ENCODE results near the gene SLX4IP. TPM values are rescaled to one million over a fixed set of nuclear protein-coding genes. Genes with fewer than 3 reads are reported as not detected.

SLX4IP gene
- total and polyA plus RNA-seq, 2 of the 13 experiments (the other 11 are each of a cell fraction or from before 2014, with no cell fraction given): 3.6 to 7.3 TPM

DNA sequence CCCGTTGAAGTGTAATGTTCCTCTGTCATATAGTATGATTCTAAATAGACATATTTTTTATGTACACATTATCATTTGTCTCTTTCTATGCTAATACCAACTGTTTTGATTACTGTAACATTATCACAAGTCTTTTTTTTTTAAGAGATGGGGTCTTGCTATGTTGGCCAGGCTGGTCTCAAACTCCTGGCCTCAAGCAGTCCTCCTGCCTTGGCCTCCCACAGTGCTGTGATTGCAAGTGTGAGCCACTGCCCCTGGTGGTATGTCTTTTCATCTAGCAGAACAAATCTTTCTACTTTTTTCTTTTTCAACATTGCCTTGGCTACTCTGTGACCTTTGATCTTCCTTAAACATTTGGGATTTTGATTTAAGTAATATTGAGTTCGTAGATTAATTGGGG, 57.7 kb downstream of the SLX4IP start:
- ChIA-PET POLR2A (no interaction called here), CTCF (ENCODE audit: low intra/inter-chr PET ratio, low total read pairs) (no interaction called here)
- intact Hi-C loops (cut with micrococcal nuclease; ENCODE audit: unreplicated experiment): loop anchor here (5.0 kb wide), 1 partner anchor 41 kb away; no protein-coding TSS in a partner anchor
- no peak overlapping the region for H2AFZ ChIP-seq (ENCODE audit: low read length)
- DNase-seq (ENCODE audit: low spot score) (no peak), ATAC-seq (no peak), FAIRE-seq (no peak)
- H3K4me3 ChIP-seq (replicated peaks in 1 of 3; ENCODE audit: insufficient read depth in 1 of 3, low read depth in 2 of 3, low read length in 3 of 3): no peak overlapping the region
- no peaks in the 10 kb centered on the region for H3K9me3 ChIP-seq (ENCODE audit: low read length)
- H3K4me1 ChIP-seq (ENCODE audit: insufficient read depth, low read length): peaks cover 11% of the 10 kb centered on the region; the same call in 1 of the 2 replicates
- WGBS (ENCODE audit: low lambda C conversion rate): 96% methylated on average over 2 of the region's 2 CpGs
- no peaks in the 10 kb centered on the region for H3K79me2 ChIP-seq (ENCODE audit: insufficient read depth, low read length)
- H4K20me1 ChIP-seq (ENCODE audit: insufficient read depth, low read length): no peaks in the 10 kb centered on the region
- no peak overlapping the region for H3K4me2 ChIP-seq (ENCODE audit: low read depth, low read length)
- H3K27ac ChIP-seq (ENCODE audit: extremely low read length, insufficient read depth, low read length): no peak overlapping the region
- no TSS peak for BruUV-seq (replicated peaks)
- H3K9ac ChIP-seq (ENCODE audit: insufficient read depth, low read depth, low read length): no peak overlapping the region
- no peaks in the 10 kb centered on the region for H3K36me3 ChIP-seq (replicated peaks in 1 of 2; ENCODE audit: control insufficient read depth in 1 of 2, insufficient read depth in 2 of 2, low read length in 2 of 2)
- in situ Hi-C loops (cut with HindIII; ENCODE audit: extremely low pct_ligation_motif_present, low pct_unique_long_range_greater_than_20kb): no loop called here
- H3K27me3 ChIP-seq (ENCODE audit: control insufficient read depth in 1 of 2, insufficient read depth in 2 of 2, low read length in 2 of 2): no peaks in the 10 kb centered on the region
- TF ChIP-seq, protein P1, sequence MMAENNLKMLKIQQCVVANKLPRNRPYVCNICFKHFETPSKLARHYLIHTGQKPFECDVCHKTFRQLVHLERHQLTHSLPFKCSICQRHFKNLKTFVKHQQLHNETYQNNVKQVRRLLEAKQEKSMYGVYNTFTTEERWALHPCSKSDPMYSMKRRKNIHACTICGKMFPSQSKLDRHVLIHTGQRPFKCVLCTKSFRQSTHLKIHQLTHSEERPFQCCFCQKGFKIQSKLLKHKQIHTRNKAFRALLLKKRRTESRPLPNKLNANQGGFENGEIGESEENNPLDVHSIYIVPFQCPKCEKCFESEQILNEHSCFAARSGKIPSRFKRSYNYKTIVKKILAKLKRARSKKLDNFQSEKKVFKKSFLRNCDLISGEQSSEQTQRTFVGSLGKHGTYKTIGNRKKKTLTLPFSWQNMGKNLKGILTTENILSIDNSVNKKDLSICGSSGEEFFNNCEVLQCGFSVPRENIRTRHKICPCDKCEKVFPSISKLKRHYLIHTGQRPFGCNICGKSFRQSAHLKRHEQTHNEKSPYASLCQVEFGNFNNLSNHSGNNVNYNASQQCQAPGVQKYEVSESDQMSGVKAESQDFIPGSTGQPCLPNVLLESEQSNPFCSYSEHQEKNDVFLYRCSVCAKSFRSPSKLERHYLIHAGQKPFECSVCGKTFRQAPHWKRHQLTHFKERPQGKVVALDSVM (CRISPR knock-in tag; IDR thresholded peaks at IDR 0.05): peak; percentile 91
- no peak for TF ChIP-seq ZNF724P (CRISPR knock-in tag; IDR thresholded peaks at IDR 0.05; ENCODE audit: borderline replicate concordance)
- no peak for TF ChIP-seq RFX3 (CRISPR knock-in tag; IDR thresholded peaks at IDR 0.05)
- no peak for TF ChIP-seq BRD4 (CRISPR knock-in tag; IDR thresholded peaks at IDR 0.05)
- no peak for TF ChIP-seq ZNF678 (CRISPR knock-in tag; IDR thresholded peaks at IDR 0.05)
- TF ChIP-seq, protein P2, sequence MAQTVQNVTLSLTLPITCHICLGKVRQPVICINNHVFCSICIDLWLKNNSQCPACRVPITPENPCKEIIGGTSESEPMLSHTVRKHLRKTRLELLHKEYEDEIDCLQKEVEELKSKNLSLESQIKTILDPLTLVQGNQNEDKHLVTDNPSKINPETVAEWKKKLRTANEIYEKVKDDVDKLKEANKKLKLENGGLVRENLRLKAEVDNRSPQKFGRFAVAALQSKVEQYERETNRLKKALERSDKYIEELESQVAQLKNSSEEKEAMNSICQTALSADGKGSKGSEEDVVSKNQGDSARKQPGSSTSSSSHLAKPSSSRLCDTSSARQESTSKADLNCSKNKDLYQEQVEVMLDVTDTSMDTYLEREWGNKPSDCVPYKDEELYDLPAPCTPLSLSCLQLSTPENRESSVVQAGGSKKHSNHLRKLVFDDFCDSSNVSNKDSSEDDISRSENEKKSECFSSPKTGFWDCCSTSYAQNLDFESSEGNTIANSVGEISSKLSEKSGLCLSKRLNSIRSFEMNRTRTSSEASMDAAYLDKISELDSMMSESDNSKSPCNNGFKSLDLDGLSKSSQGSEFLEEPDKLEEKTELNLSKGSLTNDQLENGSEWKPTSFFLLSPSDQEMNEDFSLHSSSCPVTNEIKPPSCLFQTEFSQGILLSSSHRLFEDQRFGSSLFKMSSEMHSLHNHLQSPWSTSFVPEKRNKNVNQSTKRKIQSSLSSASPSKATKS (CRISPR knock-in tag; IDR thresholded peaks at IDR 0.05): no peak
- no peak for TF ChIP-seq MYNN (CRISPR knock-in tag; IDR thresholded peaks at IDR 0.05; ENCODE audit: low read depth)
- no peak for TF ChIP-seq TARDBP (CRISPR knock-in tag; IDR thresholded peaks at IDR 0.05)
- TF ChIP-seq, protein P3, sequence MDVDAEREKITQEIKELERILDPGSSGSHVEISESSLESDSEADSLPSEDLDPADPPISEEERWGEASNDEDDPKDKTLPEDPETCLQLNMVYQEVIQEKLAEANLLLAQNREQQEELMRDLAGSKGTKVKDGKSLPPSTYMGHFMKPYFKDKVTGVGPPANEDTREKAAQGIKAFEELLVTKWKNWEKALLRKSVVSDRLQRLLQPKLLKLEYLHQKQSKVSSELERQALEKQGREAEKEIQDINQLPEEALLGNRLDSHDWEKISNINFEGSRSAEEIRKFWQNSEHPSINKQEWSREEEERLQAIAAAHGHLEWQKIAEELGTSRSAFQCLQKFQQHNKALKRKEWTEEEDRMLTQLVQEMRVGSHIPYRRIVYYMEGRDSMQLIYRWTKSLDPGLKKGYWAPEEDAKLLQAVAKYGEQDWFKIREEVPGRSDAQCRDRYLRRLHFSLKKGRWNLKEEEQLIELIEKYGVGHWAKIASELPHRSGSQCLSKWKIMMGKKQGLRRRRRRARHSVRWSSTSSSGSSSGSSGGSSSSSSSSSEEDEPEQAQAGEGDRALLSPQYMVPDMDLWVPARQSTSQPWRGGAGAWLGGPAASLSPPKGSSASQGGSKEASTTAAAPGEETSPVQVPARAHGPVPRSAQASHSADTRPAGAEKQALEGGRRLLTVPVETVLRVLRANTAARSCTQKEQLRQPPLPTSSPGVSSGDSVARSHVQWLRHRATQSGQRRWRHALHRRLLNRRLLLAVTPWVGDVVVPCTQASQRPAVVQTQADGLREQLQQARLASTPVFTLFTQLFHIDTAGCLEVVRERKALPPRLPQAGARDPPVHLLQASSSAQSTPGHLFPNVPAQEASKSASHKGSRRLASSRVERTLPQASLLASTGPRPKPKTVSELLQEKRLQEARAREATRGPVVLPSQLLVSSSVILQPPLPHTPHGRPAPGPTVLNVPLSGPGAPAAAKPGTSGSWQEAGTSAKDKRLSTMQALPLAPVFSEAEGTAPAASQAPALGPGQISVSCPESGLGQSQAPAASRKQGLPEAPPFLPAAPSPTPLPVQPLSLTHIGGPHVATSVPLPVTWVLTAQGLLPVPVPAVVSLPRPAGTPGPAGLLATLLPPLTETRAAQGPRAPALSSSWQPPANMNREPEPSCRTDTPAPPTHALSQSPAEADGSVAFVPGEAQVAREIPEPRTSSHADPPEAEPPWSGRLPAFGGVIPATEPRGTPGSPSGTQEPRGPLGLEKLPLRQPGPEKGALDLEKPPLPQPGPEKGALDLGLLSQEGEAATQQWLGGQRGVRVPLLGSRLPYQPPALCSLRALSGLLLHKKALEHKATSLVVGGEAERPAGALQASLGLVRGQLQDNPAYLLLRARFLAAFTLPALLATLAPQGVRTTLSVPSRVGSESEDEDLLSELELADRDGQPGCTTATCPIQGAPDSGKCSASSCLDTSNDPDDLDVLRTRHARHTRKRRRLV (CRISPR knock-in tag; IDR thresholded peaks at IDR 0.05): no peak
- TF ChIP-seq ZNF121 (CRISPR knock-in tag; IDR thresholded peaks at IDR 0.05): peak; percentile 89
- no peak for TF ChIP-seq KLF9 (CRISPR knock-in tag; IDR thresholded peaks at IDR 0.05; ENCODE audit: low read depth)
- TF ChIP-seq, protein P4, sequence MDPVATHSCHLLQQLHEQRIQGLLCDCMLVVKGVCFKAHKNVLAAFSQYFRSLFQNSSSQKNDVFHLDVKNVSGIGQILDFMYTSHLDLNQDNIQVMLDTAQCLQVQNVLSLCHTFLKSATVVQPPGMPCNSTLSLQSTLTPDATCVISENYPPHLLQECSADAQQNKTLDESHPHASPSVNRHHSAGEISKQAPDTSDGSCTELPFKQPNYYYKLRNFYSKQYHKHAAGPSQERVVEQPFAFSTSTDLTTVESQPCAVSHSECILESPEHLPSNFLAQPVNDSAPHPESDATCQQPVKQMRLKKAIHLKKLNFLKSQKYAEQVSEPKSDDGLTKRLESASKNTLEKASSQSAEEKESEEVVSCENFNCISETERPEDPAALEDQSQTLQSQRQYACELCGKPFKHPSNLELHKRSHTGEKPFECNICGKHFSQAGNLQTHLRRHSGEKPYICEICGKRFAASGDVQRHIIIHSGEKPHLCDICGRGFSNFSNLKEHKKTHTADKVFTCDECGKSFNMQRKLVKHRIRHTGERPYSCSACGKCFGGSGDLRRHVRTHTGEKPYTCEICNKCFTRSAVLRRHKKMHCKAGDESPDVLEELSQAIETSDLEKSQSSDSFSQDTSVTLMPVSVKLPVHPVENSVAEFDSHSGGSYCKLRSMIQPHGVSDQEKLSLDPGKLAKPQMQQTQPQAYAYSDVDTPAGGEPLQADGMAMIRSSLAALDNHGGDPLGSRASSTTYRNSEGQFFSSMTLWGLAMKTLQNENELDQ (CRISPR knock-in tag; IDR thresholded peaks at IDR 0.05; ENCODE audit: borderline replicate concordance): no peak
